HEK293 (cell line): ENCODE measurements around the gene TTC34.

Experiments
- CTCF ChIP-seq: fragments of 450-650 bp; formaldehyde crosslinking; IDR thresholded peaks from 2 replicates; pipeline ENCODE4 v1.5.1; 2016; ENCODE audit warnings: missing biosample characterization, missing genetic modification characterization
- KLF17 ChIP-seq: fragments of 450-650 bp; formaldehyde crosslinking; IDR thresholded peaks from 2 replicates; pipeline ENCODE4 v1.5.1; 2016; ENCODE audit warnings: missing biosample characterization, missing genetic modification characterization
- KLF9 ChIP-seq: fragments of 450-650 bp; formaldehyde crosslinking; IDR thresholded peaks from 2 replicates; pipeline ENCODE4 v1.5.1; 2016; ENCODE audit warnings: missing biosample characterization, missing genetic modification characterization, low read depth
- SP2 ChIP-seq: fragments of 450-650 bp; formaldehyde crosslinking; IDR thresholded peaks from 2 replicates; pipeline ENCODE4 v1.5.1; 2016; ENCODE audit warnings: missing biosample characterization, missing genetic modification characterization
- TRIM28 ChIP-seq: IDR thresholded peaks from 2 replicates; pipeline ENCODE4 v1.6.1; 2011; ENCODE audit warnings: low read length, control low read depth, borderline replicate concordance
- ZBTB21 ChIP-seq: fragments of 450-650 bp; formaldehyde crosslinking; IDR thresholded peaks from 2 replicates; pipeline ENCODE4 v1.5.1; 2017; ENCODE audit warnings: missing biosample characterization, missing genetic modification characterization
- ZNF2 ChIP-seq: fragments of 450-650 bp; formaldehyde crosslinking; IDR thresholded peaks from 2 replicates; pipeline ENCODE4 v1.5.1; 2016; ENCODE audit warnings: missing biosample characterization, missing genetic modification characterization
- ZNF274 ChIP-seq, 2 experiments: fragments of 200-500 bp in 1 of 2; fragments of 450-650 bp in 1 of 2; sonication (Bioruptor generic) in 1 of 2; formaldehyde crosslinking in 1 of 2; IDR thresholded peaks; 2 replicates each; pipeline versions ENCODE4 v1.5.1 to v1.6.1; 2014 to 2016; ENCODE audit warnings: borderline replicate concordance in 1 of 2, inconsistent platforms in 1 of 2, low read length in 1 of 2, missing biosample characterization in 1 of 2, missing genetic modification characterization in 1 of 2
- ZNF394 ChIP-seq: fragments of 450-650 bp; formaldehyde crosslinking; IDR thresholded peaks from 2 replicates; pipeline ENCODE4 v1.5.1; 2016; ENCODE audit warnings: missing biosample characterization, missing genetic modification characterization, mild to moderate bottlenecking, moderate library complexity, borderline replicate concordance
- ZNF544 ChIP-seq: fragments of 450-650 bp; formaldehyde crosslinking; IDR thresholded peaks from 2 replicates; pipeline ENCODE4 v1.5.0; 2017; ENCODE audit warnings: missing biosample characterization, missing genetic modification characterization
- ZNF704 ChIP-seq: fragments of 450-650 bp; formaldehyde crosslinking; IDR thresholded peaks from 2 replicates; pipeline ENCODE4 v1.5.1; 2016; ENCODE audit warnings: missing biosample characterization, missing genetic modification characterization

- no peak for TF ChIP-seq ZNF394
- no peak for TF ChIP-seq SP2 (tag by site-specific recombination)
- no peak for TF ChIP-seq CTCF (tag by site-specific recombination)
- no peak for TF ChIP-seq TRIM28
- no peak for TF ChIP-seq ZNF704 (tag by site-specific recombination)
- no peak for TF ChIP-seq ZNF274 (IDR thresholded peaks at IDR 0.05; ENCODE audit: low read length)
- no peak for TF ChIP-seq ZNF274 (tag by site-specific recombination; IDR thresholded peaks at IDR 0.05; ENCODE audit: borderline replicate concordance)
- TF ChIP-seq KLF9 (tag by site-specific recombination): no peak
- TF ChIP-seq ZNF544 (tag by site-specific recombination): no peak
- TF ChIP-seq ZNF2 (tag by site-specific recombination): no peak
- TF ChIP-seq KLF17 (tag by site-specific recombination): no peak
- no peak for TF ChIP-seq ZBTB21 (tag by site-specific recombination)
Observed at GRCh38 chr1:2591581-2592261, 209.8 kb downstream of the TTC34 start.
